HuH-7 (cell line): ENCODE measurements around the gene SAMD3.
"Not testable (repeated sequence)": the region's sequence is repeated elsewhere in the genome, so short reads cannot be mapped to it uniquely, and the experiment has no call there.

Source experiments
- DNase-seq: peaks from one replicate; pipeline ENCODE4 v3.0.0; 2011; ENCODE audit warnings: low spot score

SAMD3 gene

DNA sequence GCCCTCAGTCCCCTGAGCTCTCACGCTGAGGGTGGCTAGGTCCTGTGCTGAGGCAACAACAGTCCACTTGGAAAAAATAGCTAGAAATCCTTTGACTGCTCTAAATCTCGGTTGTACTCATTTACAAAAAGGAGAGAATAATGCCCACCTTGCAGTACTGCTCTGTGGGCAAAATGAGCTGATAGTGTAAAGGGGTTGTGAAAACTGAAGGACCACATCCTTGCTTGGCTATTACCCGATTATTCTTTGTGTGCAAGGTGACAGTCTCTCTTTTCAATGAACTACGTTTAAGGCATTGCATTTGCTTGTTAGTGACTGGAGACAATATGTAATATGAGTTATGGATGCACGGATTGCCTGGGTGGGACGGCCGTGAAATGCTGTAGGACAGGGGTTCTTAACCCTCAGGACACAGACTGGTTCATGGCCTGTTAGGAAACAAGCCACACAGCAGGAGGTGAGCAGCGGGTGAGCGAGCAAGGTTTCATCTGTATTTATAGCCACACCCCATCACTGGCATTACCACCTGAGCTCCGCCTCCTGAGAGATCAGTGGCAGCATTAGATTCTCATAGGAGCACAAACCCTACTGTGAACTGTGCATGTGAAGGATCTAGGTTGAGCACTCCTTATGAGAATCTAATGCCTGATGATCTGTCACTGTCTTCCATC, 14.6 kb downstream of the SAMD3 start:
- no peak for DNase-seq

DNA sequence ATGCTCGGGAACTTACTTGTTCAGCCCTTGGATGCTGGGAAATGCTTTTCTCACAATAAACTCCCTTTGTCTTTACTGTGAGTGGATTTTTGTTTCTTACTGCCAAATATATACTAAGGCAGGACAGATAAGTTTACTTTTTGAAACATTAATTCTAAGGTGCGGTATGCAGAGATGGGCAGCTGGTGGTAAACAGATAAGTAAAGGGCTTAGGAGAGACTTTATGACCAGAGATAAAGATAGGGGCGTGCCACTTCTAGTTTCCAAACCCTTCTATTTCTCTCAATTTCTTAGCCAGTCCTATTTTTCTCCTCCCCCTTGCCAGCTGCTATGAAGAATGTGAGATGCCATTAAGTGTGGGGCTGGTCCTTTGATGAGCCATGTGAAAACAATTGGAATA, 16.3 kb downstream of the SAMD3 start:
- DNase-seq = no peak

DNA sequence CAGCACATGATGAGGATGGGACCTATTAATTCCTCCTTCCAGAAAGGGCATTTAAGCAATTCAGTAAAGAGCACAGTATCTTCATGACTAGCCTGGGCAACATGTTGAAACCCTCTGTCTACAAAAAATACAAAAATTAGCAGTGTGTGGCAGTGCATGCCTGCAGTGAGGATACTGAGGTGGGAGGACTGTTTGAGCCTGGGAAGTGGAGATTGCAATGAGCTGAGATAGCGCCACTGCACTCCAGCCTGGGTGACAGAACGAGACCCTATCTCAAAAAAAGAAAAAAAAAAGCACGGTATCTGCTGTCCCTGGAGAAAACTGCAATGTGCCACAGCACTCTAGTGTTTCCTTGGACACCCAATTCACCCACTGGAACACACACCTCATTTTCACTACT, 18.4 kb downstream of the SAMD3 start:
- DNase-seq = no peak

DNA sequence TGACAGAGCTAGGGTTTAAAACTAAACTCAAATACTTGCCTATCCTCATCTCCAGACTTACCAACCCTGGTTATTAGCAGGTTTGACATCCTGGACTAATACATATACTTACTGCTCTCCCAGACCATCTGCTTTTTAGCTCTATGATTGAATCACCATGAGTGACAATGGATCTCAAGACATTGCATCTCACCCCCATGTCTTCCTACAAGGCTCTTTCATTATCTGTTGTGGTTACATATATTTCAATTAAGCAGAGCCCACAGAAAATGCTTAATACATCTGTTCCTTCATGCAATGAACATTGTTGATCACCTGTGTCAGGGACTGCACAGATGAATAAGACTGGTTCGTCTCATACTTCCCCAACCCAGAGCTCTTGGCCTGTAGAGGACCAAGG, 19.4 kb downstream of the SAMD3 start:
- DNase-seq = no peak

GRCh38 chr6:130202782-130203181, 20.0 kb downstream of the SAMD3 start:
- no peak for DNase-seq

GRCh38 chr6:130200020-130200419, 22.7 kb downstream of the SAMD3 start:
- DNase-seq = no peak

GRCh38 chr6:130198483-130199035, 24.2 kb downstream of the SAMD3 start:
- DNase-seq = no peak

DNA sequence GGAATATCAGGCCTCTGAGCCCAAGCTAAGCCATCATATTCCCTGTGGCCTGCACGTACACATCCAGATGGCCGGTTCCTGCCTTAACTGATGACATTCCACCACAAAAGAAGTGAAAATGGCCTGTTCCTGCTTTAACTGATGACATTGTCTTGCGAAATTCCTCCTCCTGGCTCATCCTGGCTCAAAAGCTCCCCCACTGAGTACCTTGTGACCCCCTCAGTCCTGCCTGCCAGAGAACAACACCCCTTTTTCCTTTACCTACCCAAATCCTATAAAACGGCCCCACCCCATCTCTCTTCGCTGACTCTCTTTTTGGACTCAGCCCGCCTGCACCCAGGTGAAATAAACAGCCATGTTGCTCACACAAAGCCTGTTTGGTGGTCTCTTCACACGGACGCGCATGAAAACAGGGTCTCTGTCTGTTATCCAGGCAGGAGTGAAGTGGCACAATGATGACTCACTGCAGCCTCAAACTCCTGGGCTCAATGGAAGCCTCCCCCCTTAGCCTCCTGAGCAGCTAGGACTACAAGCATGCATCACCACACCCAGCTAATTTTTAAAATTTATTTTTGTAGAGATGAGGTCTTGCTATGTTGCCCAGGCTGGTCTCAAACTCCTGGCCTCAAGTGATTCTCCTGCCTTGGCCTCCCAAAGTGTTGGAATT, 24.8 kb downstream of the SAMD3 start:
- DNase-seq = not testable (repeated sequence)

DNA sequence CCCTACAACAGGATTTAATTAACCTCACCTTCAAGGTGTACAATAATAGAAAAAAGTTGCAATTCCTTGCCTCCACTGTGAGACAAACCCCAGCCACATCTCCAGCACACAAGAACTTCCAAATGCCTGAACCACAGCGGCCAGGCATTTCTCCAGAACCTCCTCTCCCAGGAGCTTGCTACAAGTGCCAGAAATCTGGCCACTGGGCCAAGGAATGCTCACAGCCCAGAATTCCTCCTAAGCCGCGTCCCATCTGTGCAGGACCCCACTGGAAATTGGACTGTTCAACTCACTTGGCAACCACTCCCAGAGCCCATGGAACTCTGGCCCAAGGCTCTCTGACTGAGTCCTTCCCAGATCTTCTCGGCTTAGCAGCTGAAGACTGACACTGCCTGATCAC, 28.3 kb downstream of the SAMD3 start:
- not testable (repeated sequence) for DNase-seq

DNA sequence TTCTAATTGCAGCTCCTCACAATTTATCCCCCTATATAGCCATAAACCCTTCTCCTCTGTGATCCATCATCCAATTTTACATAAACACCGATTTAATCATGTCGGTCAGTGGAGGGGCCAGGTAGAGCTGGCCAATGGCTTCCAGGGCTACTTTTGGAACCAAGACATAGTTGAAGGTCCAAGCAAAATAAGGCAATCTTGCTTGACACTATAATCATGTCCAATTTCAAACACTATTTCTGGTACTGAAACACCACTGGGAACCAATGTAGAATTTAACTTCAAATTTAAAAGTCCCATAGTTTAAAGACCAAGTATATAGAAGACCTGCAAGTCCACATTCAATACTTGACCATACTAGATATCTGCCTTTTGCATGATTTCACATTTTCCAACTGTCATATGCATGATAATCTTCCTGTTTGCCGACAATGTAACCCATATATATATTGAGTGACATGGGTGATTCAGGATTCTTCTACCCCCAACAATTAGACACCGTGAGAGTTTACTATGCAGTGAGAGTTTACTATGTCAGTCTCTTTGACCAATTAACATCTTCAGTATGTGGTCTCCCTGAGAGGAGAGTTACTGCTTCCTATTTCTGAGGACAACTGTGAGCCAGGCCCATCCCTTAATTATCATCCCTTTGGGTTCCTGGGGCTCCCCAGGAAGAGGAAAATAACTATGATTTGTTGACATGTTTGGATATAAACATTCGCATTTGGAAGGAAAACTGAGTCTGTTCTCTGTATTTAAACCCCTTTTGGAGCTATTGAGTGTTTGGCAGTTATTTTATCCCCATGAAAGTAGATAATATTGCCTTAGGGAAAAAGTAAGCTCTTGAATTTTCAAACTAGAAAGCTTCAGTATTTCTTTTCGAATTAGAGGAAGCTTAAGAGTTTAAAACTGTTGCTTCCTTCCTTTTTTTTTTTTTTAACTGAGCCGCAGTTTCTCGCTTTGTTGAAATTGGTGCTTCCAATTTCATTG, 31.8 kb downstream of the SAMD3 start:
- DNase-seq = no peak

GRCh38 chr6:130189531-130190397, 33.0 kb downstream of the SAMD3 start:
- DNase-seq = no peak

- no peak for DNase-seq
Observed at GRCh38 chr6:130188207-130188899, 34.4 kb downstream of the SAMD3 start.

GRCh38 chr6:130187335-130188206, 35.2 kb downstream of the SAMD3 start:
- DNase-seq = no peak

DNA sequence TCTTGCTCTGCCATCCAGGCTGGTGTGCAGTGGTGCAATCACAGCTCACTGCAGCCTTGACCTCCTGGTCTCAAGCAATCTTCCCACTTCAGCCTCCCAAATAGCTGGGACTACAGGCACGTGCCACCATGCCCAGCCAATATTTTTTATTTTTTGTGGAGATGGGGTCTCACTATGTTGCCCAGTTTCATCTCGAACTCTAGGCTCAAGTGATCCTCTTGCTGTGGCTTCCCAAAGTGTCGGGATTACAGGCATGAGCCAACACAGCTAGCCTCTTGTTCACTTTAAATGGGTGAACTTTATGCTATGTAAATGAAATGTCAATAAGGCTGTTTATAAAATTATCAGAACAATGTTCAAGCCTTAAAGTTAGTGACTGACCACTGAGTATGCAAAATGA, 37.1 kb downstream of the SAMD3 start:
- no peak for DNase-seq

DNA sequence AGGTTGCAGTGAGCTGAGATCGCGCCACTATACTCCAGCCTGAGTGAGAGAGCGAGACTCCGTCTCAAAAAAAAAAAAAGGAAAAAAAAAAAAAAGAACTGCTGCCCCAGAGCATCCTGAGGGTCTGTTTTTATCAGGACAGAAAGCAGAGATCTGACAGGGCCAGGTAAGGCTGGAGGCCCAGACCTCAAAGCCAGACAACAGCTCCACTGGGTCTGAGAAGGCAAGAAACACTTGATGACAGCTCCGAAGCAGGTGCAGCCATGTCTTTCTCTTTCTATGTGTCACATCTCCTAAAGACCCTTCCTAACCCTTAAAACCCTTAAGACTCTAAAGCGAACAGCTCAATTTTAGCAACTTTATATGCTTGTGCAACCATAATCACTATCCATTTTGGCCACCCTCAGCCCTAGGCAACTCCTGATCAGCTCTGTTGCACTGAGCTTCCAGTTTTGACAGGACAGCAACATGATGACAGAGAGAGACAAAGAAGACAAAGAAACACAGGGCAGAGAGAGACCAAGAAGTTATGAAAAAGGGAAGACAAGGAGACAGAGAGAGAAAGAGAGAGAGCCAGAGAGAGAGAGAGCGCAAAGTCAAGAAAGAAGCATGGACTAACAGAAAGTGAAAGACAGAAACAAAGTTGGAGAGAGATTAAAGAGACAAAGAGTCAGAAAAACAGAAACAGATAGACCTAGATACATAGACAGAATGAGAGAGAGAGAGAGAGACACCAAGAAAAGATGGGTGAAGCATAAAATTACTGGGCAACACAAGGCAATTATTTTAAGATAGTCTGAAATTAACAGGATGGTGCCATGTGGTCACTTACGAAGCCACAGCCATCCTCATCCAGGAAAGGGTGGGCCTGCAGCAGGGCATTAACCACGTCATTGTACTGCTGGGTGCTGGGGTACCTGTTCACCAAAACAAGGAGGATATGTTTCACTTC, 39.2 kb downstream of the SAMD3 start:
- no peak for DNase-seq

- no peak for DNase-seq
Observed at GRCh38 chr6:130182466-130182865, 40.3 kb downstream of the SAMD3 start.

DNA sequence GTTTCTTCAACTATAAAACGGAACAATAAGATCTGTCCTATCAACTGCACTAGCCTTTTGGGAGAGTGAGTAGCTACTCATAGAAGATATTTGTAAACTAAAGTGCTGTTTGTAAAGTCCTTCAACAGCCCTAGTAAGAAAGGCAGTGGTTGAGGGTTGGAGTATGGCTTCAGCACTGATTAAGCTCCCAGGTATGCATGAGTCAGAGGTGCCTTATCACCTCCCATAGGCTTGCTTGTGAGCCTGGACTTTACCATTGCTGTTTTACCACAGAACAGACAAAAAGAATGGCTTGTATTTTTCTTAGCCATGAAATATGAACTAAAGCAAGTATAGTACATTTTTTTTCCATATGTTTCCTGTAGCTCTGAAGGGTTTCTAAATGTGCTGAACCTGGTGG, 44.1 kb downstream of the SAMD3 start:
- no peak for DNase-seq

DNA sequence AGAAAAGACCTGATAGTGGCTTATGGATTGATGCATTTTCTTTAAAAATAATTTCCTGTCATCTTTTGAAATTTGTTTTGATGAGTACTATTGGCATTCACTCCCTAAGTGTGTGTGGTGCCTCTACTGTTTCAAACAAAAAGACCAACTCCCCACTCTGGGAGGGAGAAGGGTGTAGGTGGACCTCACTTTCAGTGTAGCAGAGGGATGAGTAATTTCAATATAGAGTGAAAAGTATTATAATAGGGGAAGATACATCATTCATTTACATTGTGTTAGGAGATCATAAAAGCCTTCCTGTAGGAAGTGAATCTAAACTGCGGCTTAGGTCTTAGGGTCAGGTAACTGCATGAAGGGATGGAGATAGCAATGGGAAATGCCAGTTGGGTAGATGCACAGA, 46.4 kb downstream of the SAMD3 start:
- DNase-seq = no peak
